ENCODE results near the gene TAF1D. TPM values are rescaled to one million over a fixed set of nuclear protein-coding genes. Genes with fewer than 3 reads are reported as not detected.

Gene TAF1D
- total RNA-seq, 1 donor from 2014 or later, result 148 TPM

DNA sequence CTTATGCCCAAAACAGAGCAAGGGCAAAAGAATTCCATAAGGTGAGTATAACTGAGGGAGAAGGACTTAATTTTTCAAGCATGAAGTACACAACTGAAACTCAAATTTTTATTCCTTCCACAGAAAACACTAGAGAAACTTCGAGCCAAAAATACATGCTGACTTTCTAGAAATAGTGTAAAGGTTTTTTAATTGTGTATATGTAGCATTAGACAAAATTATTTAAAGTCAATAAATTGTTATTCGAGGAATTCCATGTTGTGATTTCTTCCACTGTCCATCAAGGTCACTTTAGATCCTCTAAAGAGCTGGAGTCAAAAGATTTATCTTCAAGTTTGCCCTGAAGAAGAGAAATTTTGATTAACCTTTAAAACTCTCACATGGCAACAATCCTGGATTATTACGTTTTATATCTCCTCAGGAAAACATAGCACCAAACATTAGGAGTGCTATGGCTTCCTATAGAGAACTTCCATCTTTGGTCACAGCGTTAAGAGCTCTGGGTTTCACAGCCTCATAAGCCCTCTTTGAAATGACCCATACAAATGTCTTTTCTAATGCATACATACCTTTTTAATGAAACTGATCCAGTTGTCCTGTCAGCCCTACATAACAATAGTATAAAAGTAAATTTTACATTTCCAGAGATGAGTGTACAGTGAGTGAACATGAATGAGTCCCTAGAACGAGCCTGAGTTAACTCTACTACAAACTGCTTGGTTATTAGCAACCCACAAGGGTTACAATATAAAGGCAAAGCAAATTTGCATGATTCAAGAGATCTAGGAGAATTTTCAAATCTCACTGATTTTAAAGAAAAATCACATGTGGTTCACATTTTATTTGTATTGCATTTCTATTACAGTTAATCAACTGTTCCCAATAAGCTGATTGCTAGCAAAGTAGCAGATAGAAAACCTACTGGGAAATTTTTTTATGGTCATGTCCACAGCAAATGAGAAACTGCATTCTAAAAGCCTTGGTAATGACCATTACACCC, 10.9 kb downstream of the TAF1D start:
- Histone ChIP-seq H3K4me1 (peaks cover 9% of the 10 kb centered on the region), H3K27ac (no peak overlapping the region), H3K4me3 (no peak overlapping the region), H3K9me3 (no peaks in the 10 kb centered on the region), H3K27me3 (no peaks in the 10 kb centered on the region), H3K36me3 (peaks cover 5 to 78% of the 10 kb centered on the region in 2 donors)
- intact Hi-C loops (cut with DNase I), result no loop called here
- no peak for DNase-seq (ENCODE audit: extremely low spot score in 2 of 2)
- TF ChIP-seq POLR2A (IDR thresholded peaks at IDR 0.05) (no peak), POLR2AphosphoS5 (IDR thresholded peaks at IDR 0.05; ENCODE audit: insufficient read depth in 1 of 2, low read depth in 1 of 2) (no peak)
- TF ChIP-seq, protein P1, sequence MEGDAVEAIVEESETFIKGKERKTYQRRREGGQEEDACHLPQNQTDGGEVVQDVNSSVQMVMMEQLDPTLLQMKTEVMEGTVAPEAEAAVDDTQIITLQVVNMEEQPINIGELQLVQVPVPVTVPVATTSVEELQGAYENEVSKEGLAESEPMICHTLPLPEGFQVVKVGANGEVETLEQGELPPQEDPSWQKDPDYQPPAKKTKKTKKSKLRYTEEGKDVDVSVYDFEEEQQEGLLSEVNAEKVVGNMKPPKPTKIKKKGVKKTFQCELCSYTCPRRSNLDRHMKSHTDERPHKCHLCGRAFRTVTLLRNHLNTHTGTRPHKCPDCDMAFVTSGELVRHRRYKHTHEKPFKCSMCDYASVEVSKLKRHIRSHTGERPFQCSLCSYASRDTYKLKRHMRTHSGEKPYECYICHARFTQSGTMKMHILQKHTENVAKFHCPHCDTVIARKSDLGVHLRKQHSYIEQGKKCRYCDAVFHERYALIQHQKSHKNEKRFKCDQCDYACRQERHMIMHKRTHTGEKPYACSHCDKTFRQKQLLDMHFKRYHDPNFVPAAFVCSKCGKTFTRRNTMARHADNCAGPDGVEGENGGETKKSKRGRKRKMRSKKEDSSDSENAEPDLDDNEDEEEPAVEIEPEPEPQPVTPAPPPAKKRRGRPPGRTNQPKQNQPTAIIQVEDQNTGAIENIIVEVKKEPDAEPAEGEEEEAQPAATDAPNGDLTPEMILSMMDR (IDR thresholded peaks at IDR 0.05), result no peak

DNA sequence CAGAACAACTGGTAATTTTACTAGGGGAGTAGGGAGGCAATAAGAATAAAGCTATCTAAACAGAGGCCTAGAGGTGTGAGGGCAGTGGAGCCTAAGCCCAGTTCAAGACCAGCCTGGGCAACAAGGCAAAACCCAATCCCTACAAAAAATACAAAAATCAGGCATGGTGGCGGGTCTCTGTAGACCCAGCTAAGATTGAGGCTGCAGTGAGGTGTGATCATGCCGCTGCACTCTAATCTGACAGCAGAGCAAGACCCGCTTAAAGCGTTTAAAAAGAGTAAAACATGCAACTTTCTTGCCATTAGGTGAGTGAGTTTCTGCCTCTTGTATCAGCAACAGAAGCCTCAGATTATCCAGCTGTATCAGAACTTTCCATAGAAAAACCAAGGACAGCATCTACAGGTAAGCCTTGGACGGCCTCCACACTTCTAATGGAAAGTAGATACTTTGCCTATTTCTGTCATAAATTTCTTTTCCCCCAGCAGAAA, 12.1 kb downstream of the TAF1D start:
- no peak for TF ChIP-seq POLR2AphosphoS5 (IDR thresholded peaks at IDR 0.05; ENCODE audit: insufficient read depth in 1 of 2, low read depth in 1 of 2)
- no peak for TF ChIP-seq POLR2A (IDR thresholded peaks at IDR 0.05)
- TF ChIP-seq, protein P1 (IDR thresholded peaks at IDR 0.05), result no peak
- no peaks in the 10 kb centered on the region for H3K27me3 ChIP-seq
- peaks cover 5 to 69% of the 10 kb centered on the region in 2 donors for H3K36me3 ChIP-seq
- no peak for DNase-seq (ENCODE audit: extremely low spot score in 2 of 2)
- H3K27ac ChIP-seq, result no peak overlapping the region
- no peaks in the 10 kb centered on the region for H3K9me3 ChIP-seq
- no peak overlapping the region for H3K4me3 ChIP-seq
- peaks cover 2% of the 10 kb centered on the region for H3K4me1 ChIP-seq
- intact Hi-C loops (cut with DNase I), result no loop called here

DNA sequence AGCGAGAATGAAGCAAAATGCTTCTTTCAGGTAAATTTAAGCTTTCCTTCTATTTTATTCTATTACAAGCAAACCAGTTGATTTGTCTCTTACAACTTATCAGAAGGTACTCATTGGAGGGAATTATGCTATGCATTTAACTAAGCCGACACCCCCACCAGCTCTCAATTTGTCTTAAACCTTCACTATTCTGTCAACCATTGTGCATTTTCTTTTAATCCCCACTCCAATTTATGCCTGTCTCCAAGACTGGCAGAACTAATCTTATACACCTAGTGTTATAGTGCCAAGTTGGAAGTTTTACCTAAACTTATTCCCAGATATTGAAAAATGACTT, 12.5 kb downstream of the TAF1D start:
- TF ChIP-seq, protein P1 (IDR thresholded peaks at IDR 0.05), result no peak
- TF ChIP-seq POLR2A (IDR thresholded peaks at IDR 0.05) (no peak), POLR2AphosphoS5 (IDR thresholded peaks at IDR 0.05; ENCODE audit: insufficient read depth in 1 of 2, low read depth in 1 of 2) (no peak)
- H3K4me1 ChIP-seq, result no peaks in the 10 kb centered on the region
- no peak overlapping the region for H3K4me3 ChIP-seq
- H3K36me3 ChIP-seq, result peaks cover 5 to 66% of the 10 kb centered on the region in 2 donors
- no peak overlapping the region for H3K27ac ChIP-seq
- DNase-seq (ENCODE audit: extremely low spot score in 2 of 2), result no peak
- no peaks in the 10 kb centered on the region for H3K27me3 ChIP-seq
- no peaks in the 10 kb centered on the region for H3K9me3 ChIP-seq
- intact Hi-C loops (cut with DNase I), result no loop called here

DNA sequence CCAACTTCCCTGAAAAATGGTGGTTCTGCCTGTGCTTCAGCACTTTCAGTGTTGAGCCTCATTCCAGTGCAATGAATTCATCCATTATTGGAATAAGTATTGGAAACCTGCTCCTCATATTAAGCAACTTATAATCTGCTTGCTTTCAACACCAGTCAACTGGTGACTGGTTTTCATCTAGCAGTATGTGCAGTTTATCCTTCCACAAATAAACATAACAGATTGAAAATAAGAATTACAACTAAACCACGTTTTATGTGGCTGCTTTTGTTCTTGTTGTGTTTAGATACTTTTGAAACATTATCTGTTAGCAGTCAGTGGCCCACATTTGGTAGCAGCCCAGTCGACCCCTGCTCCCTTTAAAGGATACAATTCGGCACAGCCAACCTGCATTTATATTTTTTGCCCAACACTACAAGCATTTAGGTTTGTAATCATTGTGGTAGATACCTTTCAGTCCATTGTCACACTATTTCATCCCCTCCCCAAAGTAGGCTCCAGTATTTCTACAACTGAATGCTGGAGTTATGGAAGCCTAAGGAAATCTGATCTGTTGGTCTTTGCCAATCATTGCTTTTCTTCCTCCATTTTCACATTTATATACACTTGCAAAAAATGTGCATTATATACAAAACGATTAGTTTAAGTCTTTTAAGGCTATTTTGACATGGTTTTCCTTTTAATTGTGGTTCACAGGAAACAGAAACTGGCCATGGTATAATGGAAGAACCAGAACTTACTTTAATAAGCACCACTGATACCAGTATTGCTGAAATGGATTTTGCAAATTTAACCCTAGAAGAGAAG, 13.1 kb downstream of the TAF1D start:
- no peak for DNase-seq (ENCODE audit: extremely low spot score in 2 of 2)
- H3K27ac ChIP-seq, result no peak overlapping the region
- H3K27me3 ChIP-seq, result no peaks in the 10 kb centered on the region
- TF ChIP-seq POLR2A (IDR thresholded peaks at IDR 0.05) (no peak), POLR2AphosphoS5 (IDR thresholded peaks at IDR 0.05; ENCODE audit: insufficient read depth in 1 of 2, low read depth in 1 of 2) (no peak)
- TF ChIP-seq, protein P1 (IDR thresholded peaks at IDR 0.05), result no peak
- no peak overlapping the region for H3K4me3 ChIP-seq
- no peaks in the 10 kb centered on the region for H3K9me3 ChIP-seq
- peaks cover 0 to 66% of the 10 kb centered on the region in 2 donors for H3K36me3 ChIP-seq
- H3K4me1 ChIP-seq, result no peaks in the 10 kb centered on the region
- intact Hi-C loops (cut with DNase I), result no loop called here
